Retinal pigment epithelial cell (primary cell): ENCODE data around the gene SHCBP1L.

Experiments
- DNase-seq: peaks from one replicate; pipeline ENCODE4 v3.0.0-alpha.2; 2010; ENCODE audit warnings: low read depth
- H3K4me3 ChIP-seq: 2 replicates; pipeline ENCODE4 v1.5.1; 2011; ENCODE audit warnings: mild to moderate bottlenecking, low read length, control low read depth, moderate library complexity
- CTCF ChIP-seq: conservative IDR thresholded peaks from 2 replicates; pipeline ENCODE4 v1.5.1; 2011; ENCODE audit warnings: low read depth, low read length, control low read depth, inconsistent platforms

The SHCBP1L gene

DNA sequence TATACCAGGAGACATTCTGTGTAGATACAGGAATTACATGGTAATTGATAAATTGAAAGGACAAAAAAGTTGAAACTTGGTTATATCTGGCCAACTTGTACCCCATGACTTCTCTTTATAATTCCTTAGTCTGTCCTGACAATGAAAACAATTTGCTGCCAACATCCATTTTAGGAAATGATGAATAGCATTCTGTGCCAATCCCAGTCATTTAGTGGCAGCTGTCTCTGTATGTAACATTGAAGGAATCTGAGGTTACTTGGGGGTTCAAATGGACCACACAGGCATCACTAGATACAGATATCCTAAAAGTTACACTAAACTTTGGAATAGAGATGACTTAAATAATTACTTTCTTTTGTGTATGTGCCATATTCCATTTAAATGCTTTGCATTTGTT is 75.6 kb downstream of the SHCBP1L start:
- DNase-seq, result no peak
- H3K4me3 ChIP-seq, result no peak overlapping the region
- no peak for TF ChIP-seq CTCF

DNA sequence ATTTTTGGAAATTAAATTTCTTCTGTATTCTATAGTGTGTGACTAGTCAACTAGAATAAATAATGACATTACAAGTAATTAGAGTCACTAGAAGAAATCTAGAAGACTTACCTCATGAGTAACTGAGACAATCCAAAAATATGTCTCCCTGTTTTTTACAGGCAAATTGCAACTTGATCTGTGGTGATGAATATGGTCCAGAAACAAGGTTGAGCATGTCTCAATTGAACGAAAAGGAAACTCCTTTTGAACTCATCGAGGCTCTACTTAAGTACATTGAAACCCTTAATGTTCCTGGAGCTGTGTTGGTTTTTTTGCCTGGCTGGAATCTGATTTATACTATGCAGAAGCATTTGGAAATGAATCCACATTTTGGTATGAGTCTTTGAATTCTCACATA is 77.1 kb downstream of the SHCBP1L start:
- no peak for DNase-seq
- no peak overlapping the region for H3K4me3 ChIP-seq
- no peak for TF ChIP-seq CTCF

GRCh38 chr1:182872881-182873280 is 80.1 kb downstream of the SHCBP1L start:
- TF ChIP-seq CTCF, result no peak
- no peak overlapping the region for H3K4me3 ChIP-seq
- no peak for DNase-seq

- TF ChIP-seq CTCF, result no peak
- H3K4me3 ChIP-seq, result no peak overlapping the region
- no peak for DNase-seq
Observed at GRCh38 chr1:182869241-182869666, 83.7 kb downstream of the SHCBP1L start.

GRCh38 chr1:182867861-182868260 is 85.1 kb downstream of the SHCBP1L start:
- no peak overlapping the region for H3K4me3 ChIP-seq
- no peak for DNase-seq
- TF ChIP-seq CTCF, result no peak

GRCh38 chr1:182863940-182864339 is 89.0 kb downstream of the SHCBP1L start:
- no peak for TF ChIP-seq CTCF
- H3K4me3 ChIP-seq, result no peak overlapping the region

GRCh38 chr1:182862827-182863226 is 90.1 kb downstream of the SHCBP1L start:
- no peak for DNase-seq
- H3K4me3 ChIP-seq, result no peak overlapping the region
- TF ChIP-seq CTCF, result no peak

More at GRCh38 chr1:182863940-182864339, 89.0 kb downstream of the SHCBP1L start:
- no peak for DNase-seq
